BE2C (cell line): ENCODE data around the gene FAM210B.
"Not testable (repeated sequence)": the region's sequence is repeated elsewhere in the genome, so short reads cannot be mapped to it uniquely, and the experiment has no call there.

Source experiments
- DNase-seq: peaks from one replicate; pipeline ENCODE4 v3.0.0-alpha.2; 2020
- H3K27me3 ChIP-seq: fragments of 250-450 bp; sonication (Bioruptor Pico); 2 replicates; pipeline ENCODE4 v1.5.1; 2020; ENCODE audit warnings: mild to moderate bottlenecking
- H3K36me3 ChIP-seq: fragments of 250-450 bp; sonication (Bioruptor Pico); 2 replicates; pipeline ENCODE4 v1.5.1; 2020; ENCODE audit warnings: mild to moderate bottlenecking
- H3K4me1 ChIP-seq: fragments of 250-450 bp; sonication (Bioruptor Pico); 2 replicates; pipeline ENCODE4 v1.5.1; 2020
- H3K4me3 ChIP-seq: 2 replicates; pipeline ENCODE4 v1.5.1; 2011; ENCODE audit warnings: low read depth, low read length
- H3K9me3 ChIP-seq: fragments of 250-450 bp; sonication (Bioruptor Pico); 2 replicates; pipeline ENCODE4 v1.5.1; 2020
- CTCF ChIP-seq: IDR thresholded peaks from 2 replicates; pipeline ENCODE4 v1.5.1; 2012; ENCODE audit warnings: mild to moderate bottlenecking, low read depth, low read length

FAM210B gene

GRCh38 chr20:56324806-56325205, 34.0 kb upstream of the FAM210B start:
- no peak for DNase-seq
- H3K36me3 ChIP-seq: no peaks in the 10 kb centered on the region
- H3K27me3 ChIP-seq: no peaks in the 10 kb centered on the region
- TF ChIP-seq CTCF: no peak
- H3K4me3 ChIP-seq: no peak overlapping the region
- H3K9me3 ChIP-seq: no peaks in the 10 kb centered on the region
- H3K4me1 ChIP-seq: no peaks in the 10 kb centered on the region

- no peak overlapping the region for H3K4me3 ChIP-seq
- no peaks in the 10 kb centered on the region for H3K27me3 ChIP-seq
- no peak for DNase-seq
- no peaks in the 10 kb centered on the region for H3K4me1 ChIP-seq
- H3K9me3 ChIP-seq: no peaks in the 10 kb centered on the region
- no peaks in the 10 kb centered on the region for H3K36me3 ChIP-seq
- no peak for TF ChIP-seq CTCF
These were observed 29.9 kb upstream of the FAM210B start for GRCh38 chr20:56328861-56329260.

GRCh38 chr20:56336709-56337108, 22.1 kb upstream of the FAM210B start:
- H3K9me3 ChIP-seq, H3K36me3 ChIP-seq, H3K4me3 ChIP-seq, H3K4me1 ChIP-seq, H3K27me3 ChIP-seq, DNase-seq: not testable (repeated sequence)

DNA sequence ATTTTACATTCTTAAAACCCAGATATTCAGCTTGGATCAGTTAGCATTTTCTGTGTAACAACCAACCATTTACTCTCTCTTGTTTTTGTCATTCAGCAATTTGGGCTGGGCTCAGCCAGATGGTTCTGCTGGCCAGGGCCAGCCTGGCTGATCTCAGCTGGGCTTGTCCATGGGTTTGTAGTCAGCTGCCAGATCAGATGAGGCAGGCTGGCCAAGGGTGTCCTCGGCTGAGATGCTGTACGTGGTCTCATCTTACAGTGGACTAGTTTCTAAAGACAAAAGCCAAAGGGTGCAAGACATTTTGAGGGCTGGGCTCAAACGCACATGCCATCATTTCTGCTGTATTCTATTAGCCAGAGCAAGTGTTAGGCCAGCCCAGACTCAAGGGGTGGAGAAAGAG, 16.0 kb upstream of the FAM210B start:
- Histone ChIP-seq H3K27me3 (peaks cover 23% of the 10 kb centered on the region), H3K36me3 (no peaks in the 10 kb centered on the region)

DNA sequence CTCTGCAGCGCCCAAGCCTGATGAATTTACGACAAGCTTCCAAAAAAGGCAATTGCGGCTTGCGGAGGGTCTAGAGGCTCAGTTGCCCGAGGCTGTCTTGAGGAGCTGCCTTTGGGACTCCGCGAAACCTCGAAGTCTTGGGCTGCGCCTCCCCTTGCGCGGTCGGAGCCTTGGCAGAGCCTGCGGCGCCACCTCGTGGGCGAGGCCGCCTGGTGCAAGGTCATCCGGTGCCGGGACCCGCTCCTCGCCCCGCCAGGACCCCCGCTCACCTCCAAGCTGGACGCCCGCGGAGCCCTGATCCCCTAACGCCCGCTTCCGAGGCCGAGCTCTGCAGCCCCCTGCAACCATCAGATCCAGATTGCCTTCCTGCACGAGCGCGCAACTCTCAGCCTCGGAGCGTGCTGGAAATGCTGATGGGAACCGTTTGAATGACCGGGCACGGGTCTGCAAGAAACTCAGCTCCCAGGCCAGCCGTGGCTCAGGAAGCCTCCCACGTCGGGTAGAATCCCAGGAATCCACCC, 14.9 kb upstream of the FAM210B start:
- Histone ChIP-seq H3K27me3 (peaks cover 23% of the 10 kb centered on the region), H3K4me1 (no peaks in the 10 kb centered on the region), H3K36me3 (no peaks in the 10 kb centered on the region), H3K4me3 (no peak overlapping the region), H3K9me3 (no peaks in the 10 kb centered on the region)
- TF ChIP-seq CTCF: peak; percentile 75
- peak; percentile 68 for DNase-seq

More for the DNA sequence above, 16.0 kb upstream of the FAM210B start:
- no peaks in the 10 kb centered on the region for H3K9me3 ChIP-seq
- H3K4me3 ChIP-seq: no peak overlapping the region
- no peak for DNase-seq
- TF ChIP-seq CTCF: no peak
- no peaks in the 10 kb centered on the region for H3K4me1 ChIP-seq

GRCh38 chr20:56345911-56346310, 12.9 kb upstream of the FAM210B start:
- no peak for TF ChIP-seq CTCF
- no peak for DNase-seq
- H3K36me3 ChIP-seq: no peaks in the 10 kb centered on the region
- H3K9me3 ChIP-seq: no peaks in the 10 kb centered on the region
- H3K4me1 ChIP-seq: no peaks in the 10 kb centered on the region
- peaks cover 23% of the 10 kb centered on the region for H3K27me3 ChIP-seq
- H3K4me3 ChIP-seq: no peak overlapping the region

- no peak for DNase-seq
- no peak for TF ChIP-seq CTCF
- Histone ChIP-seq H3K4me1 (no peaks in the 10 kb centered on the region), H3K27me3 (peaks cover 19% of the 10 kb centered on the region), H3K9me3 (no peaks in the 10 kb centered on the region), H3K4me3 (no peak overlapping the region), H3K36me3 (no peaks in the 10 kb centered on the region)
These were observed 11.0 kb upstream of the FAM210B start for GRCh38 chr20:56347628-56348304.
